HEK293T (cell line): ENCODE results near the gene EPHB2.

ENCODE experiments used
- CTCF ChIA-PET: fragments of 350-600 bp; formaldehyde crosslinking; extraction: SDS; loops from one replicate; lab custom pipeline; 2021; ENCODE audit warnings: antibody characterized with exemption, inconsistent platforms; lab: Yijun Ruan, JAX
- POLR2A ChIA-PET: fragments of 350-600 bp; formaldehyde crosslinking; extraction: SDS; loops from one replicate; lab custom pipeline; 2020; ENCODE audit warnings: antibody characterized with exemption, inconsistent platforms; lab: Yijun Ruan, JAX
- DNase-seq: peaks from one replicate; pipeline ENCODE4 v3.0.0; 2012; ENCODE audit warnings: mixed read lengths; ENCODE audit errors: extremely low spot score
- ARNT ChIP-seq: fragments of 450-650 bp; IDR thresholded peaks from 2 replicates; pipeline ENCODE4 v1.6.1; 2017; ENCODE audit warnings: mild to moderate bottlenecking
- BHLHE40 ChIP-seq: fragments of 450-650 bp; IDR thresholded peaks from 2 replicates; pipeline ENCODE4 v1.6.1; 2016; ENCODE audit warnings: mild to moderate bottlenecking, moderate library complexity, borderline replicate concordance
- CTBP1 ChIP-seq: fragments of 450-650 bp; IDR thresholded peaks from 2 replicates; pipeline ENCODE4 v1.6.1; 2016; ENCODE audit warnings: borderline replicate concordance
- ELF4 ChIP-seq: fragments of 450-650 bp; IDR thresholded peaks from 2 replicates; pipeline ENCODE4 v1.6.1; 2017; ENCODE audit warnings: antibody characterized with exemption
- FOXA1 ChIP-seq: fragments of 450-650 bp; IDR thresholded peaks from 2 replicates; pipeline ENCODE4 v1.6.1; 2016; ENCODE audit warnings: mild to moderate bottlenecking
- FOXK2 ChIP-seq: fragments of 450-650 bp; IDR thresholded peaks from 2 replicates; pipeline ENCODE4 v1.6.1; 2016; ENCODE audit warnings: mild to moderate bottlenecking
- FOXM1 ChIP-seq: fragments of 450-650 bp; IDR thresholded peaks from 2 replicates; pipeline ENCODE4 v1.6.1; 2017; ENCODE audit warnings: mild to moderate bottlenecking, borderline replicate concordance
- HDGF ChIP-seq: fragments of 450-650 bp; IDR thresholded peaks from 2 replicates; pipeline ENCODE4 v1.6.1; 2017; ENCODE audit warnings: antibody characterized with exemption, borderline replicate concordance
- L3MBTL2 ChIP-seq: fragments of 450-650 bp; conservative IDR thresholded peaks from 2 replicates; pipeline ENCODE4 v1.6.1; 2016; ENCODE audit warnings: mild to moderate bottlenecking
- LEF1 ChIP-seq: fragments of 450-650 bp; IDR thresholded peaks from 2 replicates; pipeline ENCODE4 v1.6.1; 2017; ENCODE audit warnings: mild to moderate bottlenecking, borderline replicate concordance
- NFRKB ChIP-seq: fragments of 450-650 bp; IDR thresholded peaks from 2 replicates; pipeline ENCODE4 v1.6.1; 2016; ENCODE audit warnings: mild to moderate bottlenecking, moderate library complexity
- SP1 ChIP-seq: fragments of 450-650 bp; IDR thresholded peaks from 2 replicates; pipeline ENCODE4 v1.6.1; 2017
- SUZ12 ChIP-seq: fragments of 450-650 bp; IDR thresholded peaks from 2 replicates; pipeline ENCODE4 v1.6.1; 2016; ENCODE audit warnings: mild to moderate bottlenecking
- TARDBP ChIP-seq: fragments of 450-650 bp; IDR thresholded peaks from 2 replicates; pipeline ENCODE4 v1.6.1; 2016
- ZNF384 ChIP-seq: fragments of 450-650 bp; IDR thresholded peaks from 2 replicates; pipeline ENCODE4 v1.6.1; 2016
- TF ChIP-seq, protein P1 (sequence below): fragments of 450-650 bp; IDR thresholded peaks from 2 replicates; pipeline ENCODE4 v1.6.1; 2016

The EPHB2 gene

DNA sequence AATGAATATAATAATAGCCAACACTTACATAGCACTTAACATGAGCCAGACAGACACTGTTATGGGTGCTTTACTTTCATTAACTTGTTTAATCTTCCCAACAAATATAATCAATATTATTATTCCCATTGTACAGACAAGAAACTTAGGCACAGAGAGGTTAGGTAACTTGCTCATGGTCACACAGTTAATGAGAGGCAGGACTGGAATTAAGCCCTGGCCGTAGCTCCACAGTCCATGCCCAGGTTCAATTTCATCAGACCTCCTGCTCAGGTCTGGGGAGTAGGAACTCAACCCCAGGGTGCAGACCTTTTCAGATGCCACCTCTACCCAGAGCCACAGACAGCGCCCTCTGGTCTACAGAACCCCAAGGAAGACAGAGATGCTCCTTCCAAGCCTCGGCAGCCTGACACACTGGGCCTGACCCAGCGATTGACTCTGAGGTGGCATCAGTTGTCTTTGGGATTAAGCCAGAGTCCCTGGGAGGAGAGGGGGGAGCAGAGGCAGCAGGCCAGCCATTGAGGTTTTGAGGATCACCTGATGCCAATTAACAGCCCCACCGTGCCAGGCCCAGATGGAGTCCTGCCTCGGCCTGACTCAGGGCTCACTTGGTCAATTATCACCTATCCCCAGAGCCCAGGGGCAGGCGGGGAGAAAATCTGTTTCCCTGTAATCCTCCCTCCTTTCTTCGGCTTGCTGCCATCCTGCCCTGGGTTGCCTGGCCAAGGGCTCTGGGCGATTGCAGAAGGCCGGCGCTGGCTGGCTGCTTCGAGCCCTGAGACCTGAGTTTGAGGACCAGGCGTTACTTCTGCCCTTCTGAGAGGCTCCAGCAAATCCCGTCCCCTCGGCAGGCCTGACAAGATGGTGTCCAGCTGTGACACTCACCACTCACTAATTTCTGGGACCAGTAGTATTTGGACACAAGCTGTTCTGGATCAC, 145.3 kb downstream of the EPHB2 start:
- ChIA-PET POLR2A (no interaction called here), CTCF (no interaction called here)
- DNase-seq, result no peak
- TF ChIP-seq, protein P1, sequence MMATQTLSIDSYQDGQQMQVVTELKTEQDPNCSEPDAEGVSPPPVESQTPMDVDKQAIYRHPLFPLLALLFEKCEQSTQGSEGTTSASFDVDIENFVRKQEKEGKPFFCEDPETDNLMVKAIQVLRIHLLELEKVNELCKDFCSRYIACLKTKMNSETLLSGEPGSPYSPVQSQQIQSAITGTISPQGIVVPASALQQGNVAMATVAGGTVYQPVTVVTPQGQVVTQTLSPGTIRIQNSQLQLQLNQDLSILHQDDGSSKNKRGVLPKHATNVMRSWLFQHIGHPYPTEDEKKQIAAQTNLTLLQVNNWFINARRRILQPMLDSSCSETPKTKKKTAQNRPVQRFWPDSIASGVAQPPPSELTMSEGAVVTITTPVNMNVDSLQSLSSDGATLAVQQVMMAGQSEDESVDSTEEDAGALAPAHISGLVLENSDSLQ, result no peak
- TF ChIP-seq FOXM1 (no peak), FOXK2 (no peak), TARDBP (no peak), BHLHE40 (no peak), LEF1 (no peak), FOXA1 (no peak), ARNT (no peak), ELF4 (no peak), ZNF384 (no peak), SUZ12 (no peak), NFRKB (no peak), SP1 (no peak)

DNA sequence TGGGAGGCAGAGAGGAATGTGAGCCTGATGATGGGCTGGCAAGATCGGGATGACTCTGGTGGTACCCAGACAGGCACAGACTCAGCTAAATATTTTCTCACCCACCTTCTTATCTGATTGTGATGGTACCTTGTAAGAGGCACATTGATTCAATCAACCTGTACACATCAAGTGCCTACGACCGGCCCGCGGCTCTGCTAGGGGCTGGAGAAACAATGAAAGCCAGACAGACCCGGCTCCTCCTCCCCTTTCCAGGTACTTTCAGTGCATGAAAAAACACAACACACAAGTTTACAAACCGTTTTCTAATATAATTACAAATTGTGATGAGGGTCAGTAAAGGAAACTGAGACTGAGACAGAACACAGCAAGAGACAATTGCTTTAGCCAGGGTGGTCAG, 147.0 kb downstream of the EPHB2 start:
- ChIA-PET CTCF (interaction anchor here (0.6 kb wide), 1 partner anchor 100 kb away, joined by 4 read pairs; no protein-coding TSS in a partner anchor), POLR2A (no interaction called here)
- TF ChIP-seq SP1, result no peak
- no peak for TF ChIP-seq ZNF384
- DNase-seq, result no peak

DNA sequence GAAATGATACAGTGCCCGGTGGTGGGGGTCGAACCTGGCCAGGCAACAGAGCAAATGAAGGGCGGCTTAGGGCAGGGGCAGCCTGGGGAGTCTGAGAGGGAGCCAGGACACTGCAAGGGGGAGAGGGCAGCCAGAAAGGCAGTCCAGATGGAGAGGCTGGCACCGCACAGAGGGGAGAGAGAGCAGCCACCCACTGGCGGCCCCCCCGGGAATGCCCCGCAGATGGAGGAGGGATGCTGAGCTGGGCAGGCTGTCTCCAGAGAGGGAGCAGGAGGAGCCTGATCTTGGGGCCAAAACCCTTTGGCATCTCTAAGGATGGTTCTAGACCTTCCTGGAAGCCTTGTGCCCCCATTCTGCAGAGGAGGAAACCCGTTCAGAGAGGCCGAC, 149.8 kb downstream of the EPHB2 start:
- POLR2A ChIA-PET, result interaction anchor here (0.5 kb wide), 1 partner anchor 419 kb away, joined by 4 read pairs; no protein-coding TSS in a partner anchor
- CTCF ChIA-PET, result interaction anchor here (0.6 to 3.0 kb wide), 2 partner anchors 156 to 346 kb away, joined by 3 to 22 read pairs; no protein-coding TSS in a partner anchor
- DNase-seq, result no peak
- TF ChIP-seq ARNT, result no peak
- no peak for TF ChIP-seq HDGF
- no peak for TF ChIP-seq SUZ12
- TF ChIP-seq FOXK2, result no peak
- no peak for TF ChIP-seq LEF1
- TF ChIP-seq TARDBP, result no peak
- no peak for TF ChIP-seq CTBP1
- no peak for TF ChIP-seq BHLHE40
- no peak for TF ChIP-seq SP1
- no peak for TF ChIP-seq NFRKB
- no peak for TF ChIP-seq ZNF384
- TF ChIP-seq, protein P1, result no peak
- no peak for TF ChIP-seq ELF4

DNA sequence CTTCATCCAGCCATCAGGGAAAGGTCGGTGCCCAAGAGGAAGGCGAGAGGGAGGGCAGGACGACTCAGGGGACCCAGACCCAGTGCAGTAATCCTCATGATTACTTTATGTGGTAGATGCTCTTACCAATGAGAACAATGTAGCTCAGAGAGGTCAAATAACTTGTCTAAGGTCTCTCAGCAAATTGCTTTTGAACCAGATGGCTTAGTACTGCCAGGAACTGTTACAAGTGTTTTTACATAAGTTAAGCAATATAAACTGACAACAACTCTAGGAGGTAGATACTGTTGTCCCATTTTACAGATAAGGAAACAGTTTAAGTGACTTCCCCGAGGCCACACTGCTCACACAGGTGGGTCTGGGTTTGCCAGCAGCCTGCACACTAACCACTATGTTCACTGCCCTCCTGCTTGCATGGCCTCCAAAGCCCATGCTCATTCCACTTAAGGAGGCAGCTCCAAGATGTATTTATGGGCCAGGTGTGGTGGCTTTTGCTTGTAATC, 150.3 kb downstream of the EPHB2 start:
- TF ChIP-seq FOXA1 (no peak), HDGF (no peak), SP1 (no peak), FOXM1 (no peak), FOXK2 (no peak), NFRKB (no peak), LEF1 (no peak), BHLHE40 (no peak), ELF4 (no peak), ZNF384 (no peak), SUZ12 (no peak), L3MBTL2 (no peak), CTBP1 (no peak), ARNT (no peak), TARDBP (no peak)
- TF ChIP-seq, protein P1, result no peak
- ChIA-PET POLR2A (no interaction called here), CTCF (interaction anchor here (0.6 to 3.0 kb wide), 7 partner anchors 7 to 440 kb away, joined by 3 to 22 read pairs (median 7); no protein-coding TSS in a partner anchor)
- no peak for DNase-seq

DNA sequence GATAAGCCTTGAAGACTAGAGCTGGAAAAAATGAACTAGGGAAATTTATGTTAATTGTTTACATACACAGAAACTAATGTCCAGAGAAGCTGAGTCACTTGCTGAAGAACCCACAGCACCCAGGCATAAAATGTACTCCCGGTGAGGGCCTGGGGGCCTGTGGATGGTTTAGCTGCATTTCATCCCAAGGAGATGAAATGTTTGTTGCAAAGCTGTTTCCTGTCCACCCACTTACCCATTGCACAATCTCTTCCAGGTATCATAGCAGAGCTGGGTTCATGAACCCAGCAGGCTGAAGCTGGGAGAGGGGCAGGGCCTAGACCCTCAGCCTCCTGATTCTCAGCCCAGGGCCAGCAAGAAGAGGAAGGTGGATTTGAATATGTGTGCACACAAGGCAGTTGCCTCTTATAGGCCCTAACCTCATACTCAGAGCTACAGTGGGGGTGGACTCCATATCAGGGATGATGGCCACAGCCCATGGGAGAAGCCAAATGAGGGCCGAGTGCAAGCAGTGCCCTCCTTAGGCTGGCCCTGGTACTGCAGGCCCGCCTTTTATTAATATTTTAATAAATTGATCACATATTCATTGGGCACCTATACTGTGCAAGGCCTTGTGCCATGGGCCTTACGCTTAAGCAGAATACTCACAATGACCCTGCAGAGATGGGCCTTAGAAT, 151.3 kb downstream of the EPHB2 start:
- peak; percentile 70 for DNase-seq
- CTCF ChIA-PET, result interaction anchor here (1.0 to 3.0 kb wide), 9 partner anchors 8 to 441 kb away, joined by 3 to 22 read pairs (median 5); no protein-coding TSS in a partner anchor
- no peak for TF ChIP-seq ELF4
- no peak for TF ChIP-seq LEF1
- TF ChIP-seq SP1, result no peak
- no peak for TF ChIP-seq FOXK2
- no peak for TF ChIP-seq CTBP1
- TF ChIP-seq FOXA1, result no peak
- TF ChIP-seq HDGF, result no peak
- POLR2A ChIA-PET, result no interaction called here

DNA sequence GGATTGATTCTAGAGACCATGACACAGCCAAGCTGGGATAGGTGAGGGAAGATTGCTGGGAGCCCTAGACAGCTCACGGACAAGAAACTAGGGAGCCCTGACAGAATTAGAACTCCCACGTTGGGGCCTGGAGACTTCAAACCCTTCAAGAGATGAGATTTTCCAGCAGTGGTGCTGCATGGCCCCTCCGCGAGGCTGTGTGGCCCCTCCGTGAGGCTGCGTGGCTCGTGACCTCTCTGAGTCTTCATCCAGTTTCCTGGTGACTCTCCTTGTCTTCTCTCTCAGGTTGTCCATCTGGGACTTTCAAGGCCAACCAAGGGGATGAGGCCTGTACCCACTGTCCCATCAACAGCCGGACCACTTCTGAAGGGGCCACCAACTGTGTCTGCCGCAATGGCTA, 152.1 kb downstream of the EPHB2 start:
- DNase-seq, result no peak
- POLR2A ChIA-PET, result no interaction called here
- CTCF ChIA-PET, result interaction anchor here (1.5 to 3.0 kb wide), 3 partner anchors 9 to 158 kb away, joined by 5 to 22 read pairs (median 10); no protein-coding TSS in a partner anchor
- TF ChIP-seq NFRKB (no peak), FOXK2 (no peak), LEF1 (no peak), ELF4 (no peak), BHLHE40 (no peak), SUZ12 (no peak), ZNF384 (no peak), FOXA1 (no peak), ARNT (no peak), HDGF (no peak), TARDBP (no peak), SP1 (no peak), CTBP1 (no peak), L3MBTL2 (no peak), FOXM1 (no peak)
- TF ChIP-seq, protein P1, result no peak
